ENCODE data around the gene BPNT1.

BPNT1 gene

GRCh38 chr1:220129479-220130210 lies 40.1 kb upstream of the BPNT1 start:
- H3K9ac ChIP-seq (ENCODE audit: low read length): no peak overlapping the region
- H3K9me3 ChIP-seq (replicated peaks; ENCODE audit: insufficient read depth, low read length): no peaks in the 10 kb centered on the region
- H3K27me3 ChIP-seq (replicated peaks; ENCODE audit: insufficient read depth, low read length): no peaks in the 10 kb centered on the region
- H3K9me2 ChIP-seq (replicated peaks; ENCODE audit: insufficient read depth, low read length): no peaks in the 10 kb centered on the region
- no peak for TF ChIP-seq EZH2 (optimal IDR thresholded peaks at IDR 0.05; ENCODE audit: low read depth, low read length)
- no peak for TF ChIP-seq EZH2phosphoT487 (IDR thresholded peaks at IDR 0.05; ENCODE audit: low read length)
- TF ChIP-seq CTCF (IDR thresholded peaks at IDR 0.05; ENCODE audit: low read length): no peak
- no peaks in the 10 kb centered on the region for H3F3A ChIP-seq (ENCODE audit: insufficient read depth, low read length)
- no peak overlapping the region for H3K27ac ChIP-seq (ENCODE audit: low read length)
- no peaks in the 10 kb centered on the region for H4K20me1 ChIP-seq (ENCODE audit: insufficient read depth, low read length)
- H3K79me2 ChIP-seq (ENCODE audit: low read length): no peaks in the 10 kb centered on the region
- no peak for DNase-seq
- no peaks in the 10 kb centered on the region for H3K4me1 ChIP-seq (ENCODE audit: low read length)
- no peak overlapping the region for H2AFZ ChIP-seq (ENCODE audit: low read length)
- H3K36me3 ChIP-seq (replicated peaks; ENCODE audit: insufficient read depth, low read length): 0 out of 2 replicates have a peak, but pooled peaks cover 3% of the 10 kb centered on the region
- no peak overlapping the region for H3K4me3 ChIP-seq (ENCODE audit: low read length)
- no peak overlapping the region for H3K4me2 ChIP-seq (ENCODE audit: low read depth, low read length)

DNA sequence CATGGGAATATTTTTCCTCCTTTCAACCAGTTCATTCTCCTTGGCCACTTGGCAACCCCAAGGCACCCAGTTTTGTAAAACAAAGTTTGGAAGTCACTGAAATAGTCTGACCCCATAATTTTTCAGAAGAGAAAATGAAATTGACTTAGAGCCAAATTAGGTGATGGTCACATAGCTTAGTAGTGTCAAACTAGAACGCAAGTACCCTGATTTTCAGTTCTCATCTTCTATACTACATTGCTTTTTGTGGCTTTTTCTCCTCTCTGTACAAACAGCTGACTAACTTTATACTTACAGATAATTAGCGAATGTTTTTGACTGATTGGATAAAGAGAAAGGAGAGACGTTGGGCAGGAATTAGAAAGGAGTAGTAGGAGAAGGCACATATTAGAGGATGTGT lies 37.5 kb upstream of the BPNT1 start:
- Histone ChIP-seq H3K79me2 (ENCODE audit: low read length) (no peaks in the 10 kb centered on the region), H3K4me3 (ENCODE audit: low read length) (no peak overlapping the region), H3F3A (ENCODE audit: insufficient read depth, low read length) (no peaks in the 10 kb centered on the region), H2AFZ (ENCODE audit: low read length) (no peak overlapping the region), H4K20me1 (ENCODE audit: insufficient read depth, low read length) (no peaks in the 10 kb centered on the region), H3K4me2 (ENCODE audit: low read depth, low read length) (no peak overlapping the region), H3K9me2 (replicated peaks; ENCODE audit: insufficient read depth, low read length) (no peaks in the 10 kb centered on the region), H3K4me1 (ENCODE audit: low read length) (no peaks in the 10 kb centered on the region), H3K36me3 (replicated peaks; ENCODE audit: insufficient read depth, low read length) (0 out of 2 replicates have a peak, but pooled peaks cover 3% of the 10 kb centered on the region), H3K9me3 (replicated peaks; ENCODE audit: insufficient read depth, low read length) (no peaks in the 10 kb centered on the region), H3K27me3 (replicated peaks; ENCODE audit: insufficient read depth, low read length) (no peaks in the 10 kb centered on the region), H3K9ac (ENCODE audit: low read length) (no peak overlapping the region), H3K27ac (ENCODE audit: low read length) (no peak overlapping the region)
- no peak for TF ChIP-seq EZH2 (optimal IDR thresholded peaks at IDR 0.05; ENCODE audit: low read depth, low read length)
- no peak for TF ChIP-seq CTCF (IDR thresholded peaks at IDR 0.05; ENCODE audit: low read length)
- no peak for TF ChIP-seq EZH2phosphoT487 (IDR thresholded peaks at IDR 0.05; ENCODE audit: low read length)
- DNase-seq: no peak

DNA sequence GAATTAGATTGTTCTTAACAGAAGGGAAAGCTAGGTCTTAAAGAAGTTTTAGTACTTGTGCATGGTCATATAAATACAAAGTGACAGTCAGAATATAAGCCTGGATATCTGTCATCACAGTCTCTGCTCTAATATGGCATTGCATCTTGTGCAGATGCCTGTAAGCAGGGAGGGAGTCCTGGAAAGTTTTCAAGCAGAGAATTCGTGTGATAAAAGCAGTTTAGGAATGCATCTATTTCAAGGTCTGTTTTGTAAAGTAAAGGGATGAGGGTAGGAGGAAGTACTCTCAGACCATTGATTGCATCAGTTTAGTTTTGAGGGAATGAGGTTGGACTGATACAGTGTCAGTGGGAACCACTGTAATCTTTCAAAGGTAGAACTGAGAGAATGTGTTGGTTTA lies 35.0 kb upstream of the BPNT1 start:
- Histone ChIP-seq H4K20me1 (ENCODE audit: insufficient read depth, low read length) (no peaks in the 10 kb centered on the region), H3K9me2 (replicated peaks; ENCODE audit: insufficient read depth, low read length) (no peaks in the 10 kb centered on the region), H3K4me3 (ENCODE audit: low read length) (no peak overlapping the region), H3K4me2 (ENCODE audit: low read depth, low read length) (no peak overlapping the region), H3K9me3 (replicated peaks; ENCODE audit: insufficient read depth, low read length) (no peaks in the 10 kb centered on the region), H2AFZ (ENCODE audit: low read length) (no peak overlapping the region), H3K9ac (ENCODE audit: low read length) (no peak overlapping the region), H3K27me3 (replicated peaks; ENCODE audit: insufficient read depth, low read length) (no peaks in the 10 kb centered on the region), H3K79me2 (ENCODE audit: low read length) (no peaks in the 10 kb centered on the region), H3K4me1 (ENCODE audit: low read length) (no peaks in the 10 kb centered on the region), H3K36me3 (replicated peaks; ENCODE audit: insufficient read depth, low read length) (0 out of 2 replicates have a peak, but pooled peaks cover 3% of the 10 kb centered on the region), H3F3A (ENCODE audit: insufficient read depth, low read length) (no peaks in the 10 kb centered on the region), H3K27ac (ENCODE audit: low read length) (no peak overlapping the region)
- TF ChIP-seq EZH2phosphoT487 (IDR thresholded peaks at IDR 0.05; ENCODE audit: low read length) (no peak), EZH2 (optimal IDR thresholded peaks at IDR 0.05; ENCODE audit: low read depth, low read length) (no peak), CTCF (IDR thresholded peaks at IDR 0.05; ENCODE audit: low read length) (no peak)
- no peak for DNase-seq
